GM12878 (cell line): Measurements from ENCODE around the gene LY9. TPM values are rescaled to one million over a fixed set of nuclear protein-coding genes. Genes with fewer than 3 reads are reported as not detected.
A peak's percentile ranks its signal among the peaks of the same experiment; 100 is the strongest.

ENCODE experiments used
- ATAC-seq: fragments of 200-7000 bp; cut with Tn5 transposase; 3 replicates; pipeline ENCODE4 v1.9.1; 2020; ENCODE audit warnings: mild to moderate bottlenecking, moderate library complexity
- BruUV-seq: library from RNA; stranded (reverse); fragments of 400-500 nt; replicated peaks from 2 replicates; lab custom pipeline; 2021; lab: Mats Ljungman, UMichigan
- CTCF ChIA-PET: fragments of 300-600 bp; sonication (Branson Sonifier 250); formaldehyde crosslinking; extraction: SDS; loops from one replicate; lab custom pipeline; 2021; ENCODE audit warnings: inconsistent platforms; lab: Yijun Ruan, JAX
- POLR2A ChIA-PET: fragments of 350-600 bp; formaldehyde crosslinking; extraction: SDS; loops from one replicate; lab custom pipeline; 2021; ENCODE audit warnings: inconsistent platforms; lab: Charles Lee
- RAD21 ChIA-PET: fragments of 300-600 bp; sonication (Branson Sonifier 250); formaldehyde crosslinking; loops from one replicate; lab custom pipeline; 2023; ENCODE audit warnings: antibody characterized with exemption; ENCODE audit not compliant: unreplicated experiment; lab: Charles Lee
- SMC1A ChIA-PET: fragments of 300-600 bp; sonication (Branson Sonifier 250); formaldehyde crosslinking; loops from one replicate; lab custom pipeline; 2023; ENCODE audit not compliant: unreplicated experiment, uncharacterized antibody; lab: Charles Lee
- DNase-seq: peaks from one replicate; pipeline ENCODE4 v3.0.0-alpha.2; 2011; ENCODE audit warnings: low read depth, low spot score
- FAIRE-seq: peaks from 3 replicates; lab custom pipeline; 2011; peaks lifted over from hg19 to GRCh38; lab: Jason Lieb, UNC
- H2AFZ ChIP-seq: 2 replicates; pipeline ENCODE4 v1.6.0; 2011; ENCODE audit warnings: low read depth, low read length, control low read depth; ENCODE audit not compliant: control insufficient read depth
- H3K27ac ChIP-seq: 2 replicates; pipeline ENCODE4 v1.5.1; 2011; ENCODE audit warnings: control low read depth; ENCODE audit not compliant: control insufficient read depth, insufficient read depth
- H3K27me3 ChIP-seq, 2 experiments: replicated peaks in 1 of 2; 2 replicates each; pipeline versions ENCODE4 v1.6.0 to v1.6.1; 2011; ENCODE audit warnings: low read length in 1 of 2; ENCODE audit not compliant: control insufficient read depth in 2 of 2, insufficient read depth in 2 of 2
- H3K36me3 ChIP-seq, 2 experiments: 2 replicates each; pipeline ENCODE4 v1.5.1; 2011; ENCODE audit warnings: low read length in 1 of 2; ENCODE audit not compliant: control insufficient read depth in 2 of 2, insufficient read depth in 2 of 2
- H3K4me1 ChIP-seq: 2 replicates; pipeline ENCODE4 v1.6.1; 2011; ENCODE audit warnings: mild to moderate bottlenecking, low read length, moderate library complexity, mixed read lengths; ENCODE audit not compliant: control insufficient read depth, insufficient read depth
- H3K4me2 ChIP-seq: 2 replicates; pipeline ENCODE4 v1.6.0; 2011; ENCODE audit warnings: control low read depth; ENCODE audit not compliant: control insufficient read depth, insufficient read depth
- H3K4me3 ChIP-seq: fragments of 200-600 bp; sonication (generic); 2 replicates; pipeline ENCODE4 v1.5.1; 2016
- H3K79me2 ChIP-seq: 2 replicates; pipeline ENCODE4 v1.6.0; 2011; ENCODE audit warnings: low read length; ENCODE audit not compliant: control insufficient read depth, insufficient read depth
- H3K9ac ChIP-seq: 2 replicates; pipeline ENCODE4 v1.8.0; 2011; ENCODE audit warnings: low read length, control low read depth, mixed read lengths; ENCODE audit not compliant: control insufficient read depth, insufficient read depth
- H3K9me3 ChIP-seq: replicated peaks from 3 replicates; pipeline ENCODE4 v1.5.1; 2011; ENCODE audit warnings: mild to moderate bottlenecking, low read length; ENCODE audit not compliant: control insufficient read depth, insufficient read depth
- H4K20me1 ChIP-seq: 2 replicates; pipeline ENCODE4 v1.6.0; 2011; ENCODE audit not compliant: control insufficient read depth, insufficient read depth
- FOXK2 ChIP-seq: fragments of 450-650 bp; IDR thresholded peaks from 2 replicates; pipeline ENCODE4 v1.6.1; 2017; ENCODE audit warnings: mild to moderate bottlenecking, moderate library complexity
- IKZF1 ChIP-seq: fragments of 450-650 bp; conservative IDR thresholded peaks from 2 replicates; pipeline ENCODE4 v1.6.1; 2017; ENCODE audit warnings: antibody characterized with exemption, mild to moderate bottlenecking
- NR2C1 ChIP-seq: fragments of 450-650 bp; IDR thresholded peaks from 2 replicates; pipeline ENCODE4 v1.6.1; 2017; ENCODE audit warnings: antibody characterized with exemption, mild to moderate bottlenecking, moderate library complexity
- POLR2A ChIP-seq: IDR thresholded peaks from 2 replicates; pipeline ENCODE4 v1.6.1; 2011; ENCODE audit warnings: low read depth, mild to moderate bottlenecking, low read length
- POLR2AphosphoS2 ChIP-seq: IDR thresholded peaks from 2 replicates; pipeline ENCODE4 v1.6.1; 2011; ENCODE audit warnings: low read depth, mild to moderate bottlenecking, low read length, improper control_type of control experiment, moderate library complexity
- POLR2AphosphoS5 ChIP-seq: IDR thresholded peaks from 2 replicates; pipeline ENCODE4 v1.6.1; 2011; ENCODE audit warnings: mild to moderate bottlenecking, low read length, inconsistent platforms
- ZSCAN29 ChIP-seq: fragments of 450-650 bp; IDR thresholded peaks from 2 replicates; pipeline ENCODE4 v1.6.1; 2017; ENCODE audit warnings: mild to moderate bottlenecking, moderate library complexity
- in situ Hi-C: fragments of 300-500 bp; cut with MboI; formaldehyde crosslinking; loops from 9 replicates; pipeline ENCODE4 v1.14.3; 2018; ENCODE audit warnings: mixed read lengths
- intact Hi-C: fragments of 100-400 bp; cut with micrococcal nuclease; formaldehyde crosslinking; loops from one replicate; pipeline ENCODE4 v1.14.2; 2022; ENCODE audit not compliant: unreplicated experiment
- polyA plus RNA-seq, 11 experiments: library from polyadenylated mRNA; depleted of rRNA in 4 of 11; unstranded in 6 of 11; stranded (reverse) in 5 of 11; fragments of >200 nt; fragmentation: Nextera tagmentation in 4 of 11; fragmentation: Illumina TruSeq in 1 of 11; extraction: Ambion mirVana in 4 of 11; extraction: Trizol in 1 of 11; gene quantifications; 1 replicate in 1 of 11; 2 replicates in 10 of 11; pipeline versions ENCODE4 v1.2.1 to v1.2.3, GENCODE V29; 2011 to 2016; ENCODE audit warnings: inconsistent platforms in 2 of 11, missing spikeins in 2 of 11, low read depth in 1 of 11
- total RNA-seq, 4 experiments: library from RNA; depleted of rRNA in 3 of 4; stranded (reverse); fragments of >200 nt in 3 of 4; fragmentation: Illumina TruSeq in 1 of 4; extraction: Trizol in 1 of 4; gene quantifications; 2 replicates each; pipeline versions ENCODE4 v1.2.1 to v1.2.3, GENCODE V29; 2013 to 2021
- TF ChIP-seq, protein P1 (sequence below): fragments of 450-650 bp; IDR thresholded peaks from 2 replicates; pipeline ENCODE4 v1.6.1; 2017; ENCODE audit warnings: mild to moderate bottlenecking, moderate library complexity
- TF ChIP-seq, protein P2 (sequence below): IDR thresholded peaks from 2 replicates; pipeline ENCODE4 v1.6.1; 2011; ENCODE audit warnings: borderline replicate concordance, low read depth, mild to moderate bottlenecking, moderate library complexity, low read length; ENCODE audit not compliant: insufficient read depth, poor library complexity, severe bottlenecking

LY9 gene
- total and polyA plus RNA-seq, 10 of the 15 experiments (the other 5 are each of a cell fraction or from before 2014, with no cell fraction given) = 2.7 to 12.5 (median 9.0) TPM

DNA sequence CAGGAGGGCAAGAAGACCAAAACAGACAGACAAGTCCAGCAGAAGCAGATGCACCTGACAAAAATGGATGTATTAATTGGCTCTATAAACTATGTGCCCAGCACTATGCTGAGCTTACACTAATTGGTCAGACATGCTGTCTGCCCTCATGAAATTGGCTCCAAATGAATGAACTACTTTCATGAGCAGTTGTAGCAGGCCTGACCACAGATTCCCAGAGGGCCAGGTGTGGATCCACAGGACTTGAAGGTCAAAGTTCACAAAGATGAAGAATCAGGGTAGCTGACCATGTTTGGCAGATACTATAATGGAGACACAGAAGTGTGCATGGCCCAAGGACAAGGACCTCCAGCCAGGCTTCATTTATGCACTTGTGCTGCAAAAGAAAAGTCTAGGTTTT, 42.4 kb upstream of the LY9 start:
- Histone ChIP-seq H3K27me3 (no peaks in the 10 kb centered on the region), H3K4me3 (no peak overlapping the region), H3K27ac (no peak overlapping the region), H3K9me3 (no peaks in the 10 kb centered on the region; the same call in 2 of the 3 replicates), H2AFZ (no peak overlapping the region), H3K9ac (no peak overlapping the region), H3K36me3 (peaks cover 18 to 36% of the 10 kb centered on the region in 2 experiments), H3K4me2 (no peak overlapping the region), H3K4me1 (peaks cover 39% of the 10 kb centered on the region), H4K20me1 (no peaks in the 10 kb centered on the region), H3K79me2 (peaks cover 11% of the 10 kb centered on the region)
- SMC1A ChIA-PET = interaction anchor here (0.8 to 9.8 kb wide), 5 partner anchors 9 to 244 kb away, joined by 3 to 109 read pairs (median 6); partner anchors contain the start of gene SLAMF7
- POLR2A ChIA-PET = interaction anchor here (1.2 to 3.3 kb wide), 2 partner anchors 14 to 25 kb away, joined by 3 to 16 read pairs; no protein-coding TSS in a partner anchor
- no peak for DNase-seq
- no peak for ATAC-seq
- in situ Hi-C loops = no loop called here
- RAD21 ChIA-PET = interaction anchor here (2.3 to 6.4 kb wide), 2 partner anchors 12 to 14 kb away, joined by 8 to 68 read pairs; partner anchors contain the start of gene SLAMF7
- FAIRE-seq = no peak
- intact Hi-C loops = no loop called here
- no TSS peak for BruUV-seq
- CTCF ChIA-PET = interaction anchor here (1.4 to 2.4 kb wide), 3 partner anchors 8 to 94 kb away, joined by 3 to 9 read pairs (median 3); no protein-coding TSS in a partner anchor
- TF ChIP-seq, protein P1, sequence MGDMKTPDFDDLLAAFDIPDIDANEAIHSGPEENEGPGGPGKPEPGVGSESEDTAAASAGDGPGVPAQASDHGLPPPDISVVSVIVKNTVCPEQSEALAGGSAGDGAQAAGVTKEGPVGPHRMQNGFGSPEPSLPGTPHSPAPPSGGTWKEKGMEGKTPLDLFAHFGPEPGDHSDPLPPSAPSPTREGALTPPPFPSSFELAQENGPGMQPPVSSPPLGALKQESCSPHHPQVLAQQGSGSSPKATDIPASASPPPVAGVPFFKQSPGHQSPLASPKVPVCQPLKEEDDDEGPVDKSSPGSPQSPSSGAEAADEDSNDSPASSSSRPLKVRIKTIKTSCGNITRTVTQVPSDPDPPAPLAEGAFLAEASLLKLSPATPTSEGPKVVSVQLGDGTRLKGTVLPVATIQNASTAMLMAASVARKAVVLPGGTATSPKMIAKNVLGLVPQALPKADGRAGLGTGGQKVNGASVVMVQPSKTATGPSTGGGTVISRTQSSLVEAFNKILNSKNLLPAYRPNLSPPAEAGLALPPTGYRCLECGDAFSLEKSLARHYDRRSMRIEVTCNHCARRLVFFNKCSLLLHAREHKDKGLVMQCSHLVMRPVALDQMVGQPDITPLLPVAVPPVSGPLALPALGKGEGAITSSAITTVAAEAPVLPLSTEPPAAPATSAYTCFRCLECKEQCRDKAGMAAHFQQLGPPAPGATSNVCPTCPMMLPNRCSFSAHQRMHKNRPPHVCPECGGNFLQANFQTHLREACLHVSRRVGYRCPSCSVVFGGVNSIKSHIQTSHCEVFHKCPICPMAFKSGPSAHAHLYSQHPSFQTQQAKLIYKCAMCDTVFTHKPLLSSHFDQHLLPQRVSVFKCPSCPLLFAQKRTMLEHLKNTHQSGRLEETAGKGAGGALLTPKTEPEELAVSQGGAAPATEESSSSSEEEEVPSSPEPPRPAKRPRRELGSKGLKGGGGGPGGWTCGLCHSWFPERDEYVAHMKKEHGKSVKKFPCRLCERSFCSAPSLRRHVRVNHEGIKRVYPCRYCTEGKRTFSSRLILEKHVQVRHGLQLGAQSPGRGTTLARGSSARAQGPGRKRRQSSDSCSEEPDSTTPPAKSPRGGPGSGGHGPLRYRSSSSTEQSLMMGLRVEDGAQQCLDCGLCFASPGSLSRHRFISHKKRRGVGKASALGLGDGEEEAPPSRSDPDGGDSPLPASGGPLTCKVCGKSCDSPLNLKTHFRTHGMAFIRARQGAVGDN = peak; percentile 36; the same call in 1 of the 2 replicates
- no peak for TF ChIP-seq ZSCAN29
- TF ChIP-seq, protein P2, sequence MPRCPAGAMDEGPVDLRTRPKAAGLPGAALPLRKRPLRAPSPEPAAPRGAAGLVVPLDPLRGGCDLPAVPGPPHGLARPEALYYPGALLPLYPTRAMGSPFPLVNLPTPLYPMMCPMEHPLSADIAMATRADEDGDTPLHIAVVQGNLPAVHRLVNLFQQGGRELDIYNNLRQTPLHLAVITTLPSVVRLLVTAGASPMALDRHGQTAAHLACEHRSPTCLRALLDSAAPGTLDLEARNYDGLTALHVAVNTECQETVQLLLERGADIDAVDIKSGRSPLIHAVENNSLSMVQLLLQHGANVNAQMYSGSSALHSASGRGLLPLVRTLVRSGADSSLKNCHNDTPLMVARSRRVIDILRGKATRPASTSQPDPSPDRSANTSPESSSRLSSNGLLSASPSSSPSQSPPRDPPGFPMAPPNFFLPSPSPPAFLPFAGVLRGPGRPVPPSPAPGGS = peak; percentile 10
- TF ChIP-seq POLR2AphosphoS2 = peak; percentile 86; the same call in 1 of the 2 replicates
- TF ChIP-seq IKZF1 = 0 out of 2 replicates have a peak, but pooled peaks have one; percentile 16
- no peak for TF ChIP-seq FOXK2
- TF ChIP-seq POLR2AphosphoS5 = peak; percentile 40; the same call in 1 of the 2 replicates
- TF ChIP-seq NR2C1 = peak; percentile 55
- TF ChIP-seq POLR2A = peak; percentile 44; the same call in 1 of the 2 replicates
